Hair follicular keratinocyte (primary cell): ENCODE measurements around the gene ISOC2. TPM values are rescaled to one million over a fixed set of nuclear protein-coding genes. Genes with fewer than 3 reads are reported as not detected.

ENCODE experiments used
- total RNA-seq: library from RNA; depleted of rRNA; stranded (reverse); fragments of >200 nt; gene quantifications from 2 replicates; pipeline ENCODE4 v1.2.3, GENCODE V29; 2015

Gene ISOC2
- total RNA-seq, result 132 and 147 TPM in 2 replicates

GRCh38 chr19:55461259-55461973, at the start of gene ISOC2:
Gene ISOC2 (minus strand): TSS chr19:55461642. CDS start chr19:55456486, 5,156 bp downstream.

GRCh38 chr19:55487924-55488687, 26.7 kb upstream of the ISOC2 start, which contains the start of gene SSC5D:
Gene SSC5D (plus strand): TSS chr19:55488436. CDS start chr19:55488590, 154 bp downstream.

GRCh38 chr19:55484593-55485438, 23.4 kb upstream of the ISOC2 start, which contains the start of gene NAT14:
Gene NAT14 (plus strand): TSS chr19:55485188. CDS start chr19:55485709, 521 bp downstream.

GRCh38 chr19:55476100-55476775, 14.8 kb upstream of the ISOC2 start, which contains the start of gene ZNF628:
Gene ZNF628 (plus strand): TSS chr19:55476617. CDS start chr19:55479911, 3,294 bp downstream.

GRCh38 chr19:55464662-55465054, 3.2 kb upstream of the ISOC2 start, which contains the start of gene C19orf85:
Gene C19orf85 (minus strand): TSS chr19:55464751. CDS start chr19:55464554, 197 bp downstream.

GRCh38 chr19:55443045-55443823, 18.2 kb downstream of the ISOC2 start, which contains the start of gene SHISA7:
Gene SHISA7 (minus strand): TSS chr19:55443300. CDS start chr19:55442863, 437 bp downstream.

GRCh38 chr19:55407550-55407799, 54.0 kb downstream of the ISOC2 start, which contains the start of gene UBE2S:
Gene UBE2S (minus strand): TSS chr19:55407788. CDS start chr19:55407589, 199 bp downstream.

Other genes starting within 250 kb of the ISOC2 start
- gene TMEM86B, start 232.9 kb downstream of the ISOC2 start, total RNA-seq, result 0.95 and 1.6 TPM in 2 replicates
- 33.8 and 38.8 TPM in 2 replicates for gene PPP6R1, start 202.6 kb downstream of the ISOC2 start, total RNA-seq
- gene HSPBP1, start 181.5 kb downstream of the ISOC2 start, total RNA-seq, result 41.6 and 79.3 TPM in 2 replicates
- gene BRSK1, start 177.6 kb downstream of the ISOC2 start, total RNA-seq, result 1.7 and 2.3 TPM in 2 replicates
- gene TMEM150B, start 136.3 kb downstream of the ISOC2 start, total RNA-seq, result not detected in 2 replicates
- 6.9 and 11.9 TPM in 2 replicates for gene KMT5C, start 121.8 kb downstream of the ISOC2 start, total RNA-seq
- gene COX6B2, start 106.9 kb downstream of the ISOC2 start, total RNA-seq, result 0.42 and 0.55 TPM in 2 replicates
- gene GARIN5B, start 98.4 kb downstream of the ISOC2 start, total RNA-seq, result not detected in 2 replicates
- 2.9 and 7.0 TPM in 2 replicates for gene IL11, start 91.2 kb downstream of the ISOC2 start, total RNA-seq
- gene TMEM190, start 84.8 kb downstream of the ISOC2 start, total RNA-seq, result not detected in 2 replicates
- 11.9 and 16.4 TPM in 2 replicates for gene TMEM238, start 77.3 kb downstream of the ISOC2 start, total RNA-seq
- gene RPL28, start 75.7 kb downstream of the ISOC2 start, total RNA-seq, result 297 and 300 TPM in 2 replicates
- 107 and 271 TPM in 2 replicates for gene UBE2S, start 53.9 kb downstream of the ISOC2 start, total RNA-seq
- gene SHISA7, start 18.3 kb downstream of the ISOC2 start, total RNA-seq, result not detected in 2 replicates
- not detected in 2 replicates for gene C19orf85, start 3.1 kb upstream of the ISOC2 start, total RNA-seq
- 8.6 and 15.3 TPM in 2 replicates for gene ZNF628, start 15.0 kb upstream of the ISOC2 start, total RNA-seq
- 12.7 and 16.3 TPM in 2 replicates for gene NAT14, start 23.5 kb upstream of the ISOC2 start, total RNA-seq
- gene SSC5D, start 26.8 kb upstream of the ISOC2 start, total RNA-seq, result 0.31 TPM in 1 of 2 replicates, not detected in the other
- not detected in 2 replicates for gene SBK2, start 75.5 kb upstream of the ISOC2 start, total RNA-seq
- gene SBK3, start 83.9 kb upstream of the ISOC2 start, total RNA-seq, result not detected in 2 replicates
- 4.7 and 6.6 TPM in 2 replicates for gene ZNF579, start 119.2 kb upstream of the ISOC2 start, total RNA-seq
- 6.9 and 7.9 TPM in 2 replicates for gene FIZ1, start 137.9 kb upstream of the ISOC2 start, total RNA-seq
- gene ZNF524, start 138.6 kb upstream of the ISOC2 start, total RNA-seq, result 20.2 and 24.9 TPM in 2 replicates
- gene ZNF865, start 144.0 kb upstream of the ISOC2 start, total RNA-seq, result 2.7 and 3.7 TPM in 2 replicates
- gene ZNF784, start 162.9 kb upstream of the ISOC2 start, total RNA-seq, result 2.3 and 3.2 TPM in 2 replicates
- 8.0 and 8.3 TPM in 2 replicates for gene ZNF580, start 179.4 kb upstream of the ISOC2 start, total RNA-seq
- gene ZNF581, start 182.0 kb upstream of the ISOC2 start, total RNA-seq, result 20.5 and 40.1 TPM in 2 replicates
- gene CCDC106, start 186.6 kb upstream of the ISOC2 start, total RNA-seq, result 7.1 and 7.3 TPM in 2 replicates
- gene U2AF2, start 193.4 kb upstream of the ISOC2 start, total RNA-seq, result 96.4 and 163 TPM in 2 replicates
- gene EPN1, start 213.6 kb upstream of the ISOC2 start, total RNA-seq, result 107 and 117 TPM in 2 replicates